ENCODE measurements around the gene ENPP5.

DNA sequence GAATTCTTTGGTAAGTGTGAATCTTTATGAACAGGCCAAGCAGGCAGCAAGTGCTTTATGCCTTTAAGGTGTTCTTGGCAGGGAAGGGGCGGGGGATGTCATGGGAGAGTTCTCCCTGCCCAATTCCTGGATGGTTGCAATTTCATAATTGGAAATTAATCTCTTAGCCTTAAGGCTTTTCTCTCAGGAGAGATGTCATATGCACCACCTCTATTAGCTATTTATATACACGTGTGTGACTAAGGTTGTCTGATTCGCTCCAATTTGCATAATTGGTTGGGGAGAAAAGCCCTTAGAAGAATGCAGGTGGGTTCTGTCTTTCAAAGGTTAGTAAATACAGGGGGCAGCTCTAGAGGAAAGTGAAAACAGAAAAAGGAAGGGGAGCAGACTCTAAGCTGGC lies 5.2 kb upstream of the ENPP5 start:
- TF ChIP-seq ZNF274 (IDR thresholded peaks at IDR 0.05; ENCODE audit: low read depth, low read length): no peak
- no peak for TF ChIP-seq YY1 (IDR thresholded peaks at IDR 0.05; ENCODE audit: insufficient read depth, insufficient read length)

All from NT2/D1 (cell line).